ENCODE measurements around the gene VPS37D.
"Not testable (repeated sequence)": the region's sequence is repeated elsewhere in the genome, so short reads cannot be mapped to it uniquely, and the experiment has no call there.

Gene VPS37D

DNA sequence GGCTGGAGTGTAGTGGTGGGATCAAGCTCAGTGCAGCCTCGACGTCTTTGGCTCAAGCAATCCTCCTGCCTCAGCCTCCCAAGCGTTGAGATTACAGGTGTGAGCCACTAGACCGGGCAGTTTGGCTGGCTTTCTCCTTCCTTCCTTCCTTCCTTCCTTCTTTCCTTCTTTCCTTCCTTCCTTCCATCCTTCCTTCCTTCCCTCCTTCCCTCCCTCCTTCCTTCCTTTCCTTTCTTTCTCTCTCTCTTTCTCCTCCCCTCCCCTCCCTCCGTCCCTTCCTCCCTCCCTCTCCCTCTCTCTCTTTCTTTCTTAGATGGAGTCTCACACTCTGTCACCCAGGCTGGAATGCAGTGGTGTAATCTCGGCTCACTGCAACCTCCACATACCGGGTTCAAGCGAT is 7.6 kb upstream of the VPS37D start:
- TF ChIP-seq, protein P1, sequence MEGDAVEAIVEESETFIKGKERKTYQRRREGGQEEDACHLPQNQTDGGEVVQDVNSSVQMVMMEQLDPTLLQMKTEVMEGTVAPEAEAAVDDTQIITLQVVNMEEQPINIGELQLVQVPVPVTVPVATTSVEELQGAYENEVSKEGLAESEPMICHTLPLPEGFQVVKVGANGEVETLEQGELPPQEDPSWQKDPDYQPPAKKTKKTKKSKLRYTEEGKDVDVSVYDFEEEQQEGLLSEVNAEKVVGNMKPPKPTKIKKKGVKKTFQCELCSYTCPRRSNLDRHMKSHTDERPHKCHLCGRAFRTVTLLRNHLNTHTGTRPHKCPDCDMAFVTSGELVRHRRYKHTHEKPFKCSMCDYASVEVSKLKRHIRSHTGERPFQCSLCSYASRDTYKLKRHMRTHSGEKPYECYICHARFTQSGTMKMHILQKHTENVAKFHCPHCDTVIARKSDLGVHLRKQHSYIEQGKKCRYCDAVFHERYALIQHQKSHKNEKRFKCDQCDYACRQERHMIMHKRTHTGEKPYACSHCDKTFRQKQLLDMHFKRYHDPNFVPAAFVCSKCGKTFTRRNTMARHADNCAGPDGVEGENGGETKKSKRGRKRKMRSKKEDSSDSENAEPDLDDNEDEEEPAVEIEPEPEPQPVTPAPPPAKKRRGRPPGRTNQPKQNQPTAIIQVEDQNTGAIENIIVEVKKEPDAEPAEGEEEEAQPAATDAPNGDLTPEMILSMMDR (IDR thresholded peaks at IDR 0.05; ENCODE audit: low read depth, low read length, missing control alignments): no peak
- DNase-seq (ENCODE audit: low read depth): no peak
- no peak overlapping the region for H3K4me3 ChIP-seq (ENCODE audit: low read depth, low read length)

DNA sequence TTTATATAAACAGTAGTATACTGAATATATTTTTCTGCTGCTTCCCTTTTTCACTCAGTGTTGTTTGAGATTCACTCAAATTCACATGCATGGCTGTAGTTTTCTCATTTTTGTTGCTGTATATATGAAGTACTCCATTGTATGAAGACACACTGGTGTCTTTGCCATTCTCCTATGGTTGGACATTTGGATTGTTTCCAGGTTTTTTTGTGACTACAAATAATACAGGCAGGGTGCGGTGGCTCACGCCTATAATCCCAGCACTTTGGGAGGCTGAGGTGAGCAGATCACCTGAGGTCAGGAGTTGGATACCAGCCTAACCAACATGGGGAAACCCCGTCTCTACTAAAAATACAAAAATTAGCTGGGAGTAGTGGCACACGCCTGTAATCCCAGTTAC is 7.0 kb upstream of the VPS37D start:
- H3K4me3 ChIP-seq (ENCODE audit: low read depth, low read length); DNase-seq (ENCODE audit: low read depth): not testable (repeated sequence)

DNA sequence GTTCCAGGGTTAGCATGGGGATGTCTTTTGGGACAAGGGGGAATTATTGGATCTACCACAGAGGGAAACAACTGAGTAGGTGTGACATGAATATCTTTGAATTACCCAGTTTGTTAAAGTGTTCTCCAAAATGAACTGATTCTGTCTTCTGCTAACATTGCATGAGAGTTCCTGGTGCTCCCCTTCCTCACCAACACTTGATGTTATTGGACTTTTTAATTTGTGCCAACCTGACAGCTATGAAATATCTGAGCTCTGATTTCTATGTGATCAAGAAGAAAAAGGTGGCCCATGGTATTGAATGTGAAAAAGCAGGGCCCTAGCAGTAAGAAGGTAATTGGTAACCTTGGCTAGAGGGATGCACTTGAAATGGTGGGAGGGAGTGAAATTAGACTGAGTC is 4.6 kb upstream of the VPS37D start:
- TF ChIP-seq, protein P1 (IDR thresholded peaks at IDR 0.05; ENCODE audit: low read depth, low read length, missing control alignments): no peak
- DNase-seq (ENCODE audit: low read depth): no peak
- no peak overlapping the region for H3K4me3 ChIP-seq (ENCODE audit: low read depth, low read length)

DNA sequence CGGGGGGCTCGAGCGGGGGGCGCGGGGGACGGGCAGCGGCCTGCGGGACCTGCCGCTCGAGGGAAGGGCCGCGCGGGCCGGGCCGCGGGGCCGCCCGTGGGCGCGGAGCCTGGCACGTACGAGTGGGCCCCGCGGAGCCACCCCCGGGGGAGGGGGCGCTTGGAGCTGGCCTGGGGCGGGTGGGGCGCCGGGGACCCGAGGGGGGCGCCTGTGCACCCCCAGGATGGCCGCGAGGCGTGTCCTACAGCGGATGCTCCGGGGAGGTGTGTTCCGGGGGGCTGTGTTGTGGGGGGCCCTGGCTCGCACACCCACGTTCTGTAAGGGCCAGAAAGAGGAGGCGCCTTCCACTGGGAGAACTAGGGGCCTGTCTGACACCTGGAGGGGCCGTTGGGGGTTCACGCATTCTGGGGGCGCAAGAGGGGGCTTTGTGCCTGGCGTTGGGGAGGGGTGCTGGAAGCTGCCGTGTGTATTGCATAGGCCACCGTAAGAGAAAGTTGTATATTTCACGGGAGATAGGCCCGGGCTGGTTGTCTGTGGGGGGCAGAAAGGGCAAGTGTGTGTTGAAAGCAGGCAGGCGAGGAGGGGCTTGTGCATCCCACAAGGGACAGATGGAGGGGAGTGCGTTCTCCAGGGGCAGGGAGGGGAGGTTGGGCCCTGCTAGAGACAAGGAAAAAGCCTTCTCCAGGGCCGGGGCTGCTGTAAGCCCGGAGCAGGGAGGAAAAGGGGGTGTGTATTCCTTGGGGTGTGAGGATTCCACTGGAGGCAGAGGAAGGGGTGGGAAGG is 663 bp downstream of the VPS37D start:
- DNase-seq (ENCODE audit: low read depth): no peak
- TF ChIP-seq, protein P1 (IDR thresholded peaks at IDR 0.05; ENCODE audit: low read depth, low read length, missing control alignments): no peak
- H3K4me3 ChIP-seq (ENCODE audit: low read depth, low read length): peak overlapping the region; percentile 48

DNA sequence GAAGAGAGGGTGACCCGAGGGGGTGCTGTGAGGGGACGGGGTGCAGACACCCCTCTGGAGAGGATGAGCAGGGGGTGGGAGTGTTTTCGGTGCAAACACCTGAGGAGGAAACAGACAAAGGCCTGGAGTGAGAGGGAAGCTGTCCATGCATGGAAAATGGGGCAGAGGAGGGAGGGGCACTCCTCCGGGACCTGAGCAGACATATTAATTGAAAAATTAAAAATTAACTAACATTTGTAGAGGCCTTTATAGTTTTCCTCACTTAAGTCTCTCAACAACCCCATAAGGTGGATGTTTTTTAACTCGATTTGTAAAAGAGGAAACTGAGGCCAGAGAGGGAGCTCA is 1.2 kb downstream of the VPS37D start:
- TF ChIP-seq, protein P1 (IDR thresholded peaks at IDR 0.05; ENCODE audit: low read depth, low read length, missing control alignments): no peak
- H3K4me3 ChIP-seq (ENCODE audit: low read depth, low read length): no peak overlapping the region
- DNase-seq (ENCODE audit: low read depth): no peak

DNA sequence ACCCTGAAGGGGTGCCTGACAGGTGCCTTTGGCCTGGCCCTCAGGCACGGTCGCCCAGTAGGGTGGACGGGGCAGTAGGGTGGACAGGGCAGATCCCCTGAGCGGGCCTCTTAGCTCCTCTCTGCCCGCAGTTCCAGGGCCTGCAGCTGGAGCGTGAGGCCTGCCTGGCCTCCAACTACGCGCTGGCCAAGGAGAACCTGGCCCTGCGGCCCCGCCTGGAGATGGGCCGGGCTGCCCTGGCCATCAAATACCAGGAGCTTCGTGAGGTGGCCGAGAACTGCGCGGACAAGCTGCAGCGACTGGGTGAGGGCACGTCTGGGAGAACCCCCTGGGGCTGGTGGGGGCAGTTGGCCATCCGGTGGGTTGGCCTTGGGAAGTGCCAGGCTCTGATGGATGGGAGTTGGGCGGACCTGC is 1.7 kb downstream of the VPS37D start:
- DNase-seq (ENCODE audit: low read depth): no peak
- no peak overlapping the region for H3K4me3 ChIP-seq (ENCODE audit: low read depth, low read length)
- TF ChIP-seq, protein P1 (IDR thresholded peaks at IDR 0.05; ENCODE audit: low read depth, low read length, missing control alignments): no peak

DNA sequence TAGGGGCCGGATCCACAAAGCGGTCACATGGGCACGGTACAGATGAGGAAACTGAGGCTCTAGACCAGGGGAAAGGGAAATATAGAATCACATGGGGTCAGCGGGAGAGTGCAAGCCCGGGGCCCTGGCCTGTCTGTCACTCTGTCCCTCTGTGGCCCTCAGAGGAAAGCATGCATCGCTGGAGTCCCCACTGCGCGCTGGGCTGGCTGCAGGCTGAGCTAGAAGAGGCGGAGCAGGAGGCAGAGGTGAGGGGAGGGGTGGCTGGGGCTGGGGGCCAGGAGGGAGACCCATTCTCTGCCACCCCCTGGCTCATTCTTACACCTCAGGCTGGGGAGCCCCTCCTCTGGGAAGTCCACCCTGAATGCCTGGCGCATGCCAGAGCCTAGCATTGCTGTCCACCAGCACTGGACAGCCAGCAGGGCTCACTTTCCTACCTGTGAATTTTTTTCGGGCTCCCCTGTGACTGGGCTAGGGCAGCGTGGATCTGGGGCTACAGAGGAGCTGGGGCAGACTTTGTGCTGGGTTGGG is 2.3 kb downstream of the VPS37D start:
- TF ChIP-seq, protein P1 (IDR thresholded peaks at IDR 0.05; ENCODE audit: low read depth, low read length, missing control alignments): no peak
- no peak overlapping the region for H3K4me3 ChIP-seq (ENCODE audit: low read depth, low read length)
- DNase-seq (ENCODE audit: low read depth): no peak

All from GM12864 (cell line).